Spleen (tissue), 7 donors: Measurements from ENCODE around the gene PLD4.

ENCODE experiments used
- POLR2A ChIP-seq, 3 donors: fragments of 450-650 bp; IDR thresholded peaks; one replicate each; pipeline ENCODE4 v1.5.1; 2017; ENCODE audit warnings: antibody characterized with exemption in 3 of 3, mild to moderate bottlenecking in 1 of 3
- POLR2AphosphoS5 ChIP-seq, 3 donors: sonication (generic); formaldehyde crosslinking; IDR thresholded peaks; one replicate each; pipeline ENCODE4 v1.5.1; 2017; ENCODE audit warnings: antibody characterized with exemption in 3 of 3
- TF ChIP-seq, protein P1 (sequence below), 11 experiments: fragments of 200-600 bp in 7 of 11; fragments of 450-650 bp in 4 of 11; sonication (generic) in 4 of 11; IDR thresholded peaks in 8 of 11; conservative IDR thresholded peaks in 3 of 11; 1 replicate in 7 of 11; 2 replicates in 4 of 11; pipeline versions ENCODE4 v1.4.0 to v1.8.0; 2016 to 2021; ENCODE audit warnings: antibody characterized with exemption in 11 of 11, inconsistent platforms in 4 of 11, mild to moderate bottlenecking in 1 of 11
- donor health status: DM: no; HTN: no; CAD: no; lungs with moderate emphysema.
- donor health status: DM: no; HTN: no; CAD: no.
- donor health status: DM: no; HTN: no; CAD: no.

DNA sequence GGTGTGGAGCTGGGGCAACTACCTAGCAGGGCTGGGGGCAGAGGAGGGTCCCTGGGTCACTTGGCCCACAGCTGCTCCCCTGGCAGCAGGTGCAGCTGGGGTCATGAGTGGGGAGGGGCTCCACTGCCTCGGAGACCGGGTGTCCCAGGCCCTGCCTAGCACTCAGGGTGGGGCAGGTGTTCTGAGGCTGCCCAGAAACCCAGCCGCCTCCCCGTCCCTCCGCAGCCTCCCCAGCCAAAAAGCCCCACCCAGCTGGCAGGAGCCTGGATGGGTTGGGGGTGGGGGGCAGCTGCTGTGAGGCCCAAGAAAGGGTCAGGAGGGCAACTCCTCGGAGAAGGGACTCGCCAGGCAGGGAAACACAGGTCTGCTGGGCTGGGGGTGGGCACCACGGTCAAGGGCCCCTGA, 42.3 kb downstream of the PLD4 start:
- TF ChIP-seq, protein P1, sequence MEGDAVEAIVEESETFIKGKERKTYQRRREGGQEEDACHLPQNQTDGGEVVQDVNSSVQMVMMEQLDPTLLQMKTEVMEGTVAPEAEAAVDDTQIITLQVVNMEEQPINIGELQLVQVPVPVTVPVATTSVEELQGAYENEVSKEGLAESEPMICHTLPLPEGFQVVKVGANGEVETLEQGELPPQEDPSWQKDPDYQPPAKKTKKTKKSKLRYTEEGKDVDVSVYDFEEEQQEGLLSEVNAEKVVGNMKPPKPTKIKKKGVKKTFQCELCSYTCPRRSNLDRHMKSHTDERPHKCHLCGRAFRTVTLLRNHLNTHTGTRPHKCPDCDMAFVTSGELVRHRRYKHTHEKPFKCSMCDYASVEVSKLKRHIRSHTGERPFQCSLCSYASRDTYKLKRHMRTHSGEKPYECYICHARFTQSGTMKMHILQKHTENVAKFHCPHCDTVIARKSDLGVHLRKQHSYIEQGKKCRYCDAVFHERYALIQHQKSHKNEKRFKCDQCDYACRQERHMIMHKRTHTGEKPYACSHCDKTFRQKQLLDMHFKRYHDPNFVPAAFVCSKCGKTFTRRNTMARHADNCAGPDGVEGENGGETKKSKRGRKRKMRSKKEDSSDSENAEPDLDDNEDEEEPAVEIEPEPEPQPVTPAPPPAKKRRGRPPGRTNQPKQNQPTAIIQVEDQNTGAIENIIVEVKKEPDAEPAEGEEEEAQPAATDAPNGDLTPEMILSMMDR (IDR thresholded peaks at IDR 0.05 in 8 of 11, conservative IDR thresholded peaks at IDR 0.05 in 3 of 11) = no peak
- TF ChIP-seq POLR2A (IDR thresholded peaks at IDR 0.05) = no peak
- TF ChIP-seq POLR2AphosphoS5 (IDR thresholded peaks at IDR 0.05) = no peak
